GM06990 (cell line): ENCODE measurements around the gene ABCB6.

Experiments
- DNase-seq: peaks from one replicate; pipeline ENCODE4 v3.0.0-alpha.2; 2011; ENCODE audit not compliant: insufficient read length; ENCODE audit errors: extremely low read depth
- H3K27me3 ChIP-seq: replicated peaks from 2 replicates; pipeline ENCODE4 v1.6.0; 2011; ENCODE audit warnings: low read length; ENCODE audit not compliant: control insufficient read depth, insufficient read depth
- H3K36me3 ChIP-seq: 2 replicates; pipeline ENCODE4 v1.5.1; 2011; ENCODE audit warnings: low read length; ENCODE audit not compliant: control insufficient read depth, insufficient read depth
- H3K4me3 ChIP-seq: replicated peaks from 2 replicates; pipeline ENCODE4 v1.5.1; 2011; ENCODE audit warnings: low read depth, mild to moderate bottlenecking, control low read depth, low read length
- CTCF ChIP-seq: IDR thresholded peaks from 2 replicates; pipeline ENCODE4 v1.5.1; 2011; ENCODE audit warnings: low read length, control low read depth, mild to moderate bottlenecking, inconsistent platforms; ENCODE audit not compliant: insufficient read depth, poor library complexity, severe bottlenecking

The ABCB6 gene

GRCh38 chr2:219254590-219255201 lies 35.9 kb upstream of the ABCB6 start:
- no peaks in the 10 kb centered on the region for H3K27me3 ChIP-seq
- TF ChIP-seq CTCF = no peak
- DNase-seq = peak; percentile 60

GRCh38 chr2:219253753-219254589 lies 35.2 kb upstream of the ABCB6 start, which contains the start of gene TUBA4A:
Gene TUBA4A, minus strand, starts transcription at chr2:219253918. Its CDS starts 60 bp downstream, at chr2:219253858.
- peaks cover 12% of the 10 kb centered on the region for H3K36me3 ChIP-seq
- H3K4me3 ChIP-seq = peak within 1 kb of the TSS; percentile 92
- H3K27me3 ChIP-seq = no peaks in the 10 kb centered on the region
- peak; percentile 91 for DNase-seq
- TF ChIP-seq CTCF = no peak

More at GRCh38 chr2:219254590-219255201, 35.9 kb upstream of the ABCB6 start:
- Histone ChIP-seq H3K36me3 (peaks cover 12% of the 10 kb centered on the region), H3K4me3 (peak overlapping the region; percentile 92)

GRCh38 chr2:219252900-219253752 lies 34.4 kb upstream of the ABCB6 start, which contains the start of gene TUBA4B:
Gene TUBA4B, plus strand, starts transcription at chr2:219253243. Its CDS starts 165 bp downstream, at chr2:219253408.
- Histone ChIP-seq H3K36me3 (peaks cover 14% of the 10 kb centered on the region), H3K27me3 (no peaks in the 10 kb centered on the region), H3K4me3 (peak within 1 kb of the TSS; percentile 92)
- DNase-seq = peak; percentile 69
- TF ChIP-seq CTCF = no peak

- Histone ChIP-seq H3K36me3 (peaks cover 17% of the 10 kb centered on the region), H3K27me3 (no peaks in the 10 kb centered on the region), H3K4me3 (peak overlapping the region; percentile 92)
- TF ChIP-seq CTCF = no peak
- no peak for DNase-seq
These were observed 33.8 kb upstream of the ABCB6 start for GRCh38 chr2:219252570-219252899.

- Histone ChIP-seq H3K27me3 (no peaks in the 10 kb centered on the region), H3K4me3 (peak overlapping the region; percentile 92), H3K36me3 (peaks cover 18% of the 10 kb centered on the region)
- DNase-seq = no peak
- TF ChIP-seq CTCF = no peak
These were observed 33.3 kb upstream of the ABCB6 start for GRCh38 chr2:219252084-219252483.
